Cerebellar cortex (tissue), 1 donor: ENCODE data around the gene DAAM1.

Source experiments
- DNase-seq: peaks from one replicate; pipeline ENCODE4 v3.0.0-alpha.2; 2015; ENCODE audit warnings: low spot score

The DAAM1 gene

GRCh38 chr14:59292921-59293534, 104.6 kb downstream of the DAAM1 start:
- no peak for DNase-seq

- DNase-seq = no peak
Observed at GRCh38 chr14:59293935-59294661, 105.6 kb downstream of the DAAM1 start.

GRCh38 chr14:59294662-59294992, 106.2 kb downstream of the DAAM1 start:
- DNase-seq = no peak

GRCh38 chr14:59295951-59296350, 107.5 kb downstream of the DAAM1 start:
- no peak for DNase-seq

- DNase-seq = no peak
Observed at GRCh38 chr14:59296508-59296907, 108.0 kb downstream of the DAAM1 start.

- DNase-seq = no peak
Observed at GRCh38 chr14:59297071-59297776, 108.8 kb downstream of the DAAM1 start.

- no peak for DNase-seq
Observed at GRCh38 chr14:59299731-59300130, 111.3 kb downstream of the DAAM1 start.

GRCh38 chr14:59301354-59301753, 112.9 kb downstream of the DAAM1 start:
- DNase-seq = no peak

GRCh38 chr14:59302313-59302712, 113.8 kb downstream of the DAAM1 start:
- DNase-seq = no peak

GRCh38 chr14:59303216-59303615, 114.7 kb downstream of the DAAM1 start:
- no peak for DNase-seq

GRCh38 chr14:59305231-59305630, 116.8 kb downstream of the DAAM1 start:
- no peak for DNase-seq

GRCh38 chr14:59305836-59306555, 117.5 kb downstream of the DAAM1 start:
- no peak for DNase-seq

- DNase-seq = no peak
Observed at GRCh38 chr14:59306775-59307174, 118.3 kb downstream of the DAAM1 start.

GRCh38 chr14:59308086-59308485, 119.6 kb downstream of the DAAM1 start:
- no peak for DNase-seq

GRCh38 chr14:59308673-59309072, 120.2 kb downstream of the DAAM1 start:
- peak; percentile 75 for DNase-seq

GRCh38 chr14:59309291-59309900, 120.9 kb downstream of the DAAM1 start:
- no peak for DNase-seq

GRCh38 chr14:59310633-59311032, 122.2 kb downstream of the DAAM1 start:
- no peak for DNase-seq

- DNase-seq = no peak
Observed at GRCh38 chr14:59311723-59312122, 123.3 kb downstream of the DAAM1 start.

GRCh38 chr14:59313144-59313651, 124.7 kb downstream of the DAAM1 start:
- no peak for DNase-seq

- DNase-seq = no peak
Observed at GRCh38 chr14:59313658-59314608, 125.5 kb downstream of the DAAM1 start.
